NB4 (cell line): ENCODE data around the gene ILF2.

ENCODE experiments used
- DNase-seq: peaks from one replicate; pipeline ENCODE4 v3.0.0; 2010; ENCODE audit warnings: low read depth
- H3K4me3 ChIP-seq: one replicate; pipeline ENCODE4 v1.5.1; 2011; ENCODE audit warnings: mild to moderate bottlenecking, low read depth, low read length, moderate library complexity
- MAX ChIP-seq: IDR thresholded peaks from 2 replicates; pipeline ENCODE4 v1.6.1; 2011; ENCODE audit warnings: low read depth, low read length
- MYC ChIP-seq: IDR thresholded peaks from 2 replicates; pipeline ENCODE4 v1.6.1; 2011; ENCODE audit warnings: low read depth, low read length
- POLR2A ChIP-seq: IDR thresholded peaks from 2 replicates; pipeline ENCODE4 v1.6.1; 2011; ENCODE audit warnings: mild to moderate bottlenecking; ENCODE audit not compliant: insufficient read length; ENCODE audit errors: extremely low read depth
- TF ChIP-seq, protein P1 (sequence below): IDR thresholded peaks from one replicate; pipeline ENCODE4 v1.5.1; 2012; ENCODE audit warnings: low read depth, low read length

ILF2 gene

GRCh38 chr1:153667439-153667838 is 3.4 kb downstream of the ILF2 start:
- TF ChIP-seq POLR2A (no peak), MYC (no peak), MAX (no peak)
- TF ChIP-seq, protein P1, sequence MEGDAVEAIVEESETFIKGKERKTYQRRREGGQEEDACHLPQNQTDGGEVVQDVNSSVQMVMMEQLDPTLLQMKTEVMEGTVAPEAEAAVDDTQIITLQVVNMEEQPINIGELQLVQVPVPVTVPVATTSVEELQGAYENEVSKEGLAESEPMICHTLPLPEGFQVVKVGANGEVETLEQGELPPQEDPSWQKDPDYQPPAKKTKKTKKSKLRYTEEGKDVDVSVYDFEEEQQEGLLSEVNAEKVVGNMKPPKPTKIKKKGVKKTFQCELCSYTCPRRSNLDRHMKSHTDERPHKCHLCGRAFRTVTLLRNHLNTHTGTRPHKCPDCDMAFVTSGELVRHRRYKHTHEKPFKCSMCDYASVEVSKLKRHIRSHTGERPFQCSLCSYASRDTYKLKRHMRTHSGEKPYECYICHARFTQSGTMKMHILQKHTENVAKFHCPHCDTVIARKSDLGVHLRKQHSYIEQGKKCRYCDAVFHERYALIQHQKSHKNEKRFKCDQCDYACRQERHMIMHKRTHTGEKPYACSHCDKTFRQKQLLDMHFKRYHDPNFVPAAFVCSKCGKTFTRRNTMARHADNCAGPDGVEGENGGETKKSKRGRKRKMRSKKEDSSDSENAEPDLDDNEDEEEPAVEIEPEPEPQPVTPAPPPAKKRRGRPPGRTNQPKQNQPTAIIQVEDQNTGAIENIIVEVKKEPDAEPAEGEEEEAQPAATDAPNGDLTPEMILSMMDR = no peak
- DNase-seq = no peak
- no peak overlapping the region for H3K4me3 ChIP-seq

DNA sequence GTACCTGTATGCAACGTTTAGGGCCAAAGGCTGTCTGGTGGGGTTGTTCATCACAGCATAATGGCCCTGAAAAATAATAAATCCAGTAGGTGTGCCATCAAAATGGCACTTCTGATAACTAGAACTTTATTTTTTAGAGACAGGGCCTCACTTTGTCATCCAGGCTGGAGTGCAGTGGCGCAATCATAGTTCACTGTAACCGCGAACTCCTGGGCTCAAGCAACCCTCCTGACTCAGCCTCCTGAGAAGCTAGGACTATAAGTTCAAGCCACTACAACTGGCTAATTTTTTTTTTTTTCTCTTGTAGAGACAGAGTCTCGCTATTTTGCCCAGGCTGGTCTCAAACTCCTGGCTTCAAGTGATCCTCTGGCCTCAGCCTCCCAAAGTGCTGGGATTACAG is 7.6 kb downstream of the ILF2 start:
- TF ChIP-seq MAX (no peak), MYC (no peak), POLR2A (no peak)
- TF ChIP-seq, protein P1 = no peak
- DNase-seq = peak; percentile 71

DNA sequence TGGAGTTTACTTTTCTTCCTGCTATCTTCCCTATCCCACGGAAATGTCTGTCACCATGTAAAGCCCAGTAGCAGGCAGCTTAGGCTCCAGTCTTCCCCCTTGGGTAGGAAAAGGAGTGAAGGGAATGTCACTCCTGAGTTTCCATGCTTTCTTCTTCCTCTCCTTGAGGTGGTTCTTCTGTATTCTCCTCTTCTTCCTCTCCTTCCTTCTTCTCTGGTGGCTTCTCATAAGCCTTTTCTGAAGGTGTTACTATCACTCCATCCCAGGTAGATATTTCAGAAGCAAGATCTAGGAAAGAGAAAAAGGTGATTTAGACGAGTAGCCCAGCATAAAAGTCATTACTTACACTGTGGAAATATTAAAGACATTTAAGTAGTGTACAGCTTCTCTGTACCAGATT is 8.5 kb downstream of the ILF2 start:
- no peak for DNase-seq
- no peak overlapping the region for H3K4me3 ChIP-seq
- TF ChIP-seq POLR2A (no peak), MAX (no peak), MYC (no peak)
- TF ChIP-seq, protein P1 = no peak

More for the DNA sequence above, 7.6 kb downstream of the ILF2 start:
- H3K4me3 ChIP-seq = no peak overlapping the region

DNA sequence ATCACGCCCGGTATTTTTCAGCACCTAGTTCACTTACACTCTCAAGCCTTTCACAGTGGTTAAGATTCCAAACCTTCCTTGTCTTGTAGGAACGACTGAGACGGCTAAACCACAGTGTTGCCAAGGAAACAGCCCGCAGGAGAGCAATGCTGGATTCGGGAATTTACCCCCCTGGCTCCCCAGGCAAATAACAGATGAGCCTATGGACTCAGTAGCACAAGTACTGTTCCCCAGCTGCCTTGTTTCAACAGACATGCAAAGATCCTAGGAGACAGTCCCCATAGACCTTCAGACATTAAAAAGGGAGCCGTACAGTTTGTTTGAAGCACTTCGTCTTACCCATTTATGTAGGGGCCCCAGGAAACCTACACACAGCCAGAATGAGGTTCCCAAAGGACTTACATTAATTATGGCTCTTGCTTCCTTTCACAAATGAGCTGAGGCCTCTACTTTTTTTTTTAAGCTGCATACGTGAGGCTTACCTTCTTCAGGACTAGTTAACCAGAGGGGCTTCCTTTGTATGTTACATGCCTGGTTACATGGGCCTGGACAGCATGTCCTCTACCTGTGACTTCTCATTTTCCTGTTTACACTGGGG is 9.6 kb downstream of the ILF2 start:
- no peak for TF ChIP-seq MAX
- no peak for TF ChIP-seq MYC
- TF ChIP-seq, protein P1 = no peak
- DNase-seq = peak; percentile 34
- H3K4me3 ChIP-seq = no peak overlapping the region

GRCh38 chr1:153659656-153660055 is 11.1 kb downstream of the ILF2 start:
- TF ChIP-seq POLR2A (no peak), MAX (no peak), MYC (no peak)
- TF ChIP-seq, protein P1 = no peak
- DNase-seq = no peak

More at GRCh38 chr1:153659656-153660055, 11.1 kb downstream of the ILF2 start:
- H3K4me3 ChIP-seq = peak overlapping the region; percentile 92
